ENCODE measurements around the gene OVCH1. TPM values are rescaled to one million over a fixed set of nuclear protein-coding genes. Genes with fewer than 3 reads are reported as not detected.

Gene OVCH1
- total RNA-seq, 1 experiment from 2014 or later: not detected

DNA sequence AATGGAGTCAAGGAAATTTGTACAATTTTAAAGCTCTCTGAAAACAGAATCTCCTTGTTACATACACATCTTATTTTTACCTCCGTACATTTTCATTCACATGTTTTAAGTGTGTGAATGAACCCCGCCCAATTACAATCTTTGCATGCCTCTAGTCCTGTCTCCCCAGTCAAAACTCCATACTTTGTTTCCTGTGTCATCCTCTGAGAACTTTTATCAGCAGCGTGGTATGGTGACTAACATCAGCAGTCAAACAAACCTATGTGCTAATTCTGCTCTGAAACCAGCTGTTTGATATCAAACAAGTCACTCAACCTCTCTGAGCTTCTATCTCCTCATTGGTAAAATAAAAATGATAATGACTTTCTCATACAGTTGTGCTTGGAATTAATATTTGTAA, 100.7 kb downstream of the OVCH1 start:
- Histone ChIP-seq H2AK5ac (ENCODE audit: insufficient read length, low read length) (no peak overlapping the region), H3K9me3 (ENCODE audit: control insufficient read depth, low read depth, low read length) (no peaks in the 10 kb centered on the region), H4K91ac (ENCODE audit: insufficient read length, low read depth, low read length) (no peak overlapping the region), H3K23me2 (ENCODE audit: insufficient read length, low read depth, low read length, poor library complexity, severe bottlenecking) (no peaks in the 10 kb centered on the region), H3K27ac (ENCODE audit: insufficient read length, low read depth, low read length) (no peak overlapping the region), H2BK20ac (ENCODE audit: low read depth, low read length, poor library complexity, severe bottlenecking) (no peak overlapping the region), H3K79me1 (ENCODE audit: insufficient read depth, low read depth, low read length, poor library complexity, severe bottlenecking) (no peaks in the 10 kb centered on the region), H2BK5ac (ENCODE audit: insufficient read length, low read length) (no peak overlapping the region), H2BK12ac (ENCODE audit: insufficient read length, low read depth, low read length) (no peak overlapping the region), H4K5ac (ENCODE audit: insufficient read length, low read depth, low read length) (no peak overlapping the region), H3K23ac (ENCODE audit: insufficient read length, low read depth, low read length) (no peak overlapping the region), H2AFZ (ENCODE audit: low read length) (peak overlapping the region; percentile 22), H2BK15ac (ENCODE audit: low read depth, low read length) (no peak overlapping the region), H3T11ph (ENCODE audit: low read length) (no peak overlapping the region), H4K20me1 (ENCODE audit: control insufficient read depth, insufficient read depth, insufficient read length) (no peaks in the 10 kb centered on the region), H4K8ac (replicated peaks; ENCODE audit: insufficient read length, low read depth, low read length) (no peak overlapping the region), H3K4me1 (ENCODE audit: insufficient read depth, low read length) (no peaks in the 10 kb centered on the region), H3K9ac (ENCODE audit: extremely low read depth, insufficient read length, low read length) (no peak overlapping the region), H3K27me3 (ENCODE audit: insufficient read depth, low read length) (no peaks in the 10 kb centered on the region), H3K18ac (ENCODE audit: insufficient read length, low read depth, low read length) (no peak overlapping the region), H3K79me2 (ENCODE audit: insufficient read depth, low read length) (no peaks in the 10 kb centered on the region), H2BK120ac (ENCODE audit: low read depth, low read length, poor library complexity, severe bottlenecking) (no peak overlapping the region), H3K4ac (ENCODE audit: low read depth, low read length) (no peak overlapping the region), H3K14ac (ENCODE audit: insufficient read depth, low read length) (no peak overlapping the region), H3K4me2 (ENCODE audit: insufficient read depth, insufficient read length, low read length) (no peak overlapping the region), H3K56ac (ENCODE audit: insufficient read length, low read depth, low read length) (no peak overlapping the region)
- no peaks in the 10 kb centered on the region for H3K4me1 Mint-ChIP-seq
- WGBS (ENCODE audit: extremely low coverage, insufficient read length, low lambda C conversion rate): no CpG with 5 or more reads among the region's 3 CpGs
- TF ChIP-seq, protein P1, sequence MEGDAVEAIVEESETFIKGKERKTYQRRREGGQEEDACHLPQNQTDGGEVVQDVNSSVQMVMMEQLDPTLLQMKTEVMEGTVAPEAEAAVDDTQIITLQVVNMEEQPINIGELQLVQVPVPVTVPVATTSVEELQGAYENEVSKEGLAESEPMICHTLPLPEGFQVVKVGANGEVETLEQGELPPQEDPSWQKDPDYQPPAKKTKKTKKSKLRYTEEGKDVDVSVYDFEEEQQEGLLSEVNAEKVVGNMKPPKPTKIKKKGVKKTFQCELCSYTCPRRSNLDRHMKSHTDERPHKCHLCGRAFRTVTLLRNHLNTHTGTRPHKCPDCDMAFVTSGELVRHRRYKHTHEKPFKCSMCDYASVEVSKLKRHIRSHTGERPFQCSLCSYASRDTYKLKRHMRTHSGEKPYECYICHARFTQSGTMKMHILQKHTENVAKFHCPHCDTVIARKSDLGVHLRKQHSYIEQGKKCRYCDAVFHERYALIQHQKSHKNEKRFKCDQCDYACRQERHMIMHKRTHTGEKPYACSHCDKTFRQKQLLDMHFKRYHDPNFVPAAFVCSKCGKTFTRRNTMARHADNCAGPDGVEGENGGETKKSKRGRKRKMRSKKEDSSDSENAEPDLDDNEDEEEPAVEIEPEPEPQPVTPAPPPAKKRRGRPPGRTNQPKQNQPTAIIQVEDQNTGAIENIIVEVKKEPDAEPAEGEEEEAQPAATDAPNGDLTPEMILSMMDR (conservative IDR thresholded peaks at IDR 0.05): no peak
- no peak for DNase-seq
- H3K27ac Mint-ChIP-seq: no peak overlapping the region
- no peaks in the 10 kb centered on the region for H3K27me3 Mint-ChIP-seq (ENCODE audit: low read depth)
- no peak overlapping the region for H3K4me3 Mint-ChIP-seq
- H3K9me3 Mint-ChIP-seq: no peaks in the 10 kb centered on the region
- H3K36me3 Mint-ChIP-seq (ENCODE audit: insufficient read depth in 1 of 3, low read depth in 3 of 3): no peaks in the 10 kb centered on the region
